ENCODE results near the gene NOL7.
A peak's percentile ranks its signal among the peaks of the same experiment; 100 is the strongest.

Gene NOL7

GRCh38 chr6:13614926-13615791 is at the start of gene NOL7:
TSS of gene NOL7 (plus strand) at chr6:13615335. CDS start at chr6:13615359, 24 bp downstream.
- DNase-seq (ENCODE audit: low read depth): peak; percentile 97

GRCh38 chr6:13565921-13566320 is 49.2 kb upstream of the NOL7 start:
- no peak for DNase-seq (ENCODE audit: low read depth)

- no peak for DNase-seq (ENCODE audit: low read depth)
Observed at GRCh38 chr6:13566500-13566899, 48.6 kb upstream of the NOL7 start.

GRCh38 chr6:13568970-13569369 is 46.2 kb upstream of the NOL7 start:
- no peak for DNase-seq (ENCODE audit: low read depth)

GRCh38 chr6:13572240-13572639 is 42.9 kb upstream of the NOL7 start:
- no peak for DNase-seq (ENCODE audit: low read depth)

GRCh38 chr6:13572951-13573654 is 42.0 kb upstream of the NOL7 start:
- DNase-seq (ENCODE audit: low read depth): no peak

GRCh38 chr6:13573669-13574110 is 41.4 kb upstream of the NOL7 start:
- DNase-seq (ENCODE audit: low read depth): no peak

GRCh38 chr6:13574149-13574570 is 41.0 kb upstream of the NOL7 start:
- DNase-seq (ENCODE audit: low read depth): peak; percentile 92

GRCh38 chr6:13574571-13575376 is 40.4 kb upstream of the NOL7 start, which contains the start of gene SIRT5:
TSS of gene SIRT5 (plus strand) at chr6:13574601. CDS start at chr6:13584111, 9,510 bp downstream.
- peak; percentile 84 for DNase-seq (ENCODE audit: low read depth)

- DNase-seq (ENCODE audit: low read depth): no peak
Observed at GRCh38 chr6:13575377-13575775, 39.8 kb upstream of the NOL7 start.

- DNase-seq (ENCODE audit: low read depth): no peak
Observed at GRCh38 chr6:13576017-13576416, 39.1 kb upstream of the NOL7 start.

- no peak for DNase-seq (ENCODE audit: low read depth)
Observed at GRCh38 chr6:13577926-13578325, 37.2 kb upstream of the NOL7 start.

- no peak for DNase-seq (ENCODE audit: low read depth)
Observed at GRCh38 chr6:13579911-13580310, 35.2 kb upstream of the NOL7 start.

GRCh38 chr6:13581700-13582229 is 33.4 kb upstream of the NOL7 start:
- no peak for DNase-seq (ENCODE audit: low read depth)

- DNase-seq (ENCODE audit: low read depth): no peak
Observed at GRCh38 chr6:13586603-13587542, 28.3 kb upstream of the NOL7 start.

- no peak for DNase-seq (ENCODE audit: low read depth)
Observed at GRCh38 chr6:13589801-13590200, 25.3 kb upstream of the NOL7 start.

- no peak for DNase-seq (ENCODE audit: low read depth)
Observed at GRCh38 chr6:13590574-13591153, 24.5 kb upstream of the NOL7 start.

GRCh38 chr6:13591205-13591921 is 23.8 kb upstream of the NOL7 start:
- no peak for DNase-seq (ENCODE audit: low read depth)

- no peak for DNase-seq (ENCODE audit: low read depth)
Observed at GRCh38 chr6:13593103-13593502, 22.0 kb upstream of the NOL7 start.

- DNase-seq (ENCODE audit: low read depth): no peak
Observed at GRCh38 chr6:13593720-13594119, 21.4 kb upstream of the NOL7 start.
